HG02571 (cell line): ENCODE data around the gene PANK1.
"Not testable (repeated sequence)": the region's sequence is repeated elsewhere in the genome, so short reads cannot be mapped to it uniquely, and the experiment has no call there.

Experiments used
- ATAC-seq: cut with Tn5 transposase; IDR thresholded peaks from one replicate; pipeline ENCODE4 v1.9.1; 2021; ENCODE audit warnings: mild to moderate bottlenecking, moderate library complexity; ENCODE audit not compliant: unreplicated experiment

The PANK1 gene

DNA sequence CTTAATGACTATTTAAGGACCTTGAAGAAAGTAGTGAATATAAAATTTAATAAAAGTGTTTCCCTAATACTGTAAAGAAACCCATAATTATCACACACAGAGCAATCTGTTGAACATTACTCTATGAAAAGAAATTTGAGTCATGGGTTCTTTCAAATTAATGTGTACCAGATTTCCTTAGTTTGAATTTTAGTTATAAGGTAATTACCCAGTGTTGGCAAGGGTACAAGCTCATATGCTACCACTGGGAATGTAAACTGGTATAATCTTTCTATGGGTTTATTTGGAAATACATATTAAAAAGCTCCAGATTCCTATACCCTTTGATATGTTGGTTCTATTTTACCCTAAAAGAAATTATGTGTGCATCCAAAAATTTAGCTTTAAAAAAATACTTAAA lies 22.9 kb downstream of the PANK1 start:
- no peak for ATAC-seq

DNA sequence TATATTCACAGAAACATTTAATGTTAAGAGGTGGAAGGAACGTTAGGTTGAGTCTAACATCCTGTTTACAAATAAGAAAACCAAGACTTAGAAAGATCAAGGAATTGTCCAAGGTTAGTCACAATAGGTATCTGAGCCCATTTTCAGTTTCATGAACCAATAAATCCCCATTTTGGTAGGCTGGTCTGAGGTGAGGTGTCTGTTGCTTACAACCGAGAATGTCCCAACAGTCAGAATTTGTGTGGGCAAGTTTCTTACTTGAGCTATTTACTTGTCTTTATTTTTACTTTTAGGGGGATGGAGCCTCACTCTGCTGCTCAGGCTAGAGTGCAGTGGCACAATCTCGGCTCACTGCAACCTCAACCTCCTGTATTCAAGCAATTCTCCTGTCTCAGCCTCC lies 23.6 kb downstream of the PANK1 start:
- ATAC-seq: no peak

- ATAC-seq: not testable (repeated sequence)
These were observed 24.7 kb downstream of the PANK1 start for GRCh38 chr10:89620296-89620695.

GRCh38 chr10:89615824-89616223 lies 29.2 kb downstream of the PANK1 start:
- ATAC-seq: no peak

- ATAC-seq: no peak
These were observed 29.9 kb downstream of the PANK1 start for GRCh38 chr10:89615112-89615511.

DNA sequence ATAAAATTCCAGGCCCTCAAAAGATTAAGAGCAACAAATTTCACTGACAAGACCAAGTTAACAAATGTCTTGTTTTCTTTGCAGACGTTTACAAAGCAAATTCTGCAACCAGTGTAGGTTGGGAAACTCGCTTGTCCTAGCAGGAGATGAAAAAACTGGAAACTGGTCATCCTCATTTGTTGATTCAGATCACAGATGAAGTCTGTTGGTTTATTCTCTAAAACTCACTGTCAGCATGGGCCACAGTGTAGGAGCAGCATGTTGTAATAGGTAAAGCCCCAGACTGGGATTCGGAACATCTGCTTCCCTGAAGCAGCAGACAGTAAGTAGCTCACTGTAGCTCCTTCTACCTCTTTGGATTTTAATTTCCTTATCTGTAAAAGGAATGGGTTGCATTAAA lies 31.5 kb downstream of the PANK1 start:
- no peak for ATAC-seq

GRCh38 chr10:89611282-89611681 lies 33.8 kb downstream of the PANK1 start:
- ATAC-seq: no peak

DNA sequence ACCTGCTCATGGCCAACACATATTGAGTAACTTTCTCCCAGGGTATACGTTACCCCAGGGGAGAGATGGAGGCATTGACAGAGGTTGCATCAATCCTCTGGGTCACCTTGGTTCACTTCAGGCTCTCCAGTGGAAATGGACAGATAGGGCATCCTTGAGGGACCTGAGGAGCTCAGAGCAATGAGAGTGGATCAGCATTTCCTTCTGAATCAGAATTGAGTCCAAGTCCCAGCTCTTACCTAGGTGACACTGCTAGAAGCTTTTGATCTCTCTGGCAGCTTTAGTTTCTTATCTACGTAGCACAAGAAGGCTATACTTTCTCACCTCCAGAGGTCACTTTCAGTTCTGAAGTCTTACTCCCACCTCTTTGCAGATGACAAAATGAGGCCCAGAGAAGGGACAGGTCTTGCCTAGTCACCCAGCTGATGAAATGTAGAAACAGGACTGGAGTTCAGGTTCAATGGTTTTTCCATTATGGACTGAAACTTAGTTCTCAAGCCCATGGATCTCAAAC lies 35.2 kb downstream of the PANK1 start:
- ATAC-seq: peak; percentile 91

DNA sequence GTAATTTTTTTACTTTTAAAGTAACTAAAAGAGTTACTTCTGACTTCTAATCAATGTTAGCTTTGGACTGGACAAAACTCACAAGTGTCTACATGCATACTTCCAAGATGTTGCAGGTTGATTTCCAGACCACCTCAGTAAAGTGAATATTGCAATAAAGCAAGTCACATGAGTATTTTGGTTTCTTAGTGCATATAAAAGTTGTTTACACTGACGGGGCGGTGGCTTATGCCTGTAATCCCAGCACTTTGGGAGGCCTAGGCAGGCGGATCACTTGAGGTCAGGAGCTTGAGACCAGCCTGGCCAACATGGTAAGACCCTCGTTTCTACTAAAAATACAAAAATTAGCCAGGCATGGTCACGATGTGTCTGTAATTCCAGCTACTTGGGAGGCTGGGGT lies 40.8 kb downstream of the PANK1 start:
- ATAC-seq: no peak

DNA sequence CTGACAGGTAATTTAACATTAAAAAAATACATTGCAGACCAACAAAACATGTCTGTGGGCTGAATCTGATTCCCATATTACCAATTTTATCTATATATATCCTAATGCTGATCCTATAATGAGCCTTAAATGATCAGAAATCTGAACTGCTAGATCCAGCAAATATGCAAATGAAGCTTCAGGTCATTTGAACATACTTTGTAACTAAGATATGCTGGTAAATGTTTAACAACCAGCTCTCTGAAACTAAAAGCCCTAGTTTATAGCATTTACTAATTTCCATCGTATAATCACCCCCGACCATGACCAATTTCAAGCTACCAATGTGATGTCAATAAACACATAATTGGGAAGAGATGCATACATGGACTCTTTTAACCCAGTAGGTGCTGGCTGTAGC lies 42.1 kb downstream of the PANK1 start:
- no peak for ATAC-seq

DNA sequence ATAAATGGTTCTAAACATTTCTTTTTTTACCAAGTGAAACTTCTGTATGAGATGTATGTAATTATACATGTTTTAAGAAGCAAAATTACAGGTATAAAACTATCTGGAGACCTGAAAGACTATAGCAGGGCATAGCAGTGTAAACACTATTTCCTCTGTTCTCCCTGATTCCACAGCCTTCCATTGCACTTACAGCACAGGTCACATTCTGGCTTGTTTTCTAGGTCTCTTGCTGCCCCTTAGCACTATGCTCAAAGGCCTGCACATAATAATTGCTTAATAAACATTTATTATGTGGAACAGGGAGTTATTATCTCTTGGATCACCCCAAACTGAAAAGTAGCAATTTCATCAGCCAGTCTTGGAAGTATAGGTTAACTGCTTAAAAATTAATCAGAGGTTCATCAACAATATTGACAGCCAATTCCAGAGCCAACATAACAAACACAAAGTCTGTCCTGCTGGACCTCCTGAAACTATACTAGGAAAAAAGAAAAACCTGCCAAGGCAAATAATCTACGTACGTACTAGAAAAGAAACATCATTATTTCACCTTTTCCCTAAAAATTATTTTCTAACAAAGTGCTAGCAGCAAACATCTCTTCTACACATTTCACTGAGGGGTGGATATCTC lies 43.2 kb downstream of the PANK1 start:
- no peak for ATAC-seq

DNA sequence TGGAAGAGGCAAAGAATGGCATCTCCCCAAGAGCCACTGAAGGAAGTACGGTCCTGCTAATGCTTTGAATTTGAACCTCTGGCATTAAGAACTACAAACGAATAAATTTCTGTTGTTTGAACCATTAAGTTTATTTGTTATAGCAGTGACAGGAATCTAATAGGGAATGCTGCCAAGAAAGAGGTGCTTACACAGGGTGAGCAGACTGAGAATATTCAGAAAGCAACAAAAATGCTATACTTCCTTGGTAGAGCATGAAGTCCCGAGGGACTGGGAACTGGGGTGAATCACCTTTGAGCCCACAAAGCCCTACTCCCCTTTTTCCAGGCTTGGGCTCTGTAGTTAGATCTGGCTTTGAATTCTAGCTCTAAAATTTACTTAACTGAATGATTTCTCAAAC lies 45.0 kb downstream of the PANK1 start:
- no peak for ATAC-seq

DNA sequence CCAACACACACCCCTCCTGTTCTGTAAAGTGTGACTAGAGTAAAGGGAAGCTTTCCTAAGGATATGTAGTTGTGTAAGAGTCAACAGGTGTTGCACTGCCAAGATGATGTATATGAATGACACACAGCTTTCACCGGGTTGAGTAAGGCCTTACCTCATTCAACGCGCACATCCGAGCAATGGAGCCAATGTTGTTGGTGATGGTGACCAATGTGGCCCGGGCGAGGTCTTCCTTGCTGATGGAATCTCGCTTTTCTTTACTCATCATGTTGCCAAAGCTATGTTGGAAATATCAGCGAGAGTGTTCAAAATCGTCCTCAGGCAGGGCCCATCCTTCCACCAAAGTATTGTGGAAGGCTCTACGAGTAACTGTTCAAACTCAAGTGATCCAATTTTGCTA lies 52.0 kb downstream of the PANK1 start:
- ATAC-seq: no peak

DNA sequence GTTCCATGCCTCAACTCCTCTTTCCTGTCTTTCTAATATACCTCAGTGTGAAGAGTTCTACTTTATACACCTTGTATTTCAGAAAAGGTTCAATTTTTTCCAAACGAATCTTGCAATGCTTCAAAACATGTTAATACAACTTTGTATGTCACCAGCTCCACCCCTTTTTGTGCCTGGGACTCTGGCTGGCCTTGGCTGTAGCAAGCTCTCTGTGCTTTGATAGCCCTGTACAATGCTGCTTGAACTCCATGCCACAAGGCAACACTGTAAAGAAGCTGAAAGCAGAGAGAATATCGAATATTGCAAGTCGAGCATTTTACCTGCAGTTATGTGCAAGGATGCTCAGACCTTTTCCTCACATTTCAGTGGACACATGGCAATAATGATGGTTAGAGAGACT lies 52.5 kb downstream of the PANK1 start:
- ATAC-seq: no peak

DNA sequence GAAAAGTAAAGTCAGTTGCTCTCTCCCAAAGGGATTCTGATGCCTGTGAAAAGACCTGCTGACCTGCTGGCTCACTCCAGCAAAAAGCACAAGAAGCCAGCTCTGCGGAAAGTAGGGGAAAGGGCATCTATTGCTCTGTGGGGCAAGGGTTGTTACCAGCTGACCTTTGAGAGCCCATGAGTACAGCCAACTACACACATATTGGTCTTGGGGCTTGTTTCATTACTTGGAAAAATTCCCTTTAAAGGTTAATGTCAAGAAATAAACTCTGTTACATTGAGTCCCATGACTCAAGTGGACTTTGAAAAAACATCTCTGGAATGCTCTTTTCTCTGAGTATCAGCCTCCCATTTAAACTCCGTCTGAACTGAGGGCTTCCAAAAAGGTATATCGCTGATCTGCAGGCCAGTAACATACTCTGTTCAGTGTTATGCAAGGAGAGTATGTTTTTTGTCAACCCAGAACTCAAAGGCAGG lies 53.2 kb downstream of the PANK1 start:
- ATAC-seq: no peak

GRCh38 chr10:89591111-89591795 lies 53.8 kb downstream of the PANK1 start:
- no peak for ATAC-seq

DNA sequence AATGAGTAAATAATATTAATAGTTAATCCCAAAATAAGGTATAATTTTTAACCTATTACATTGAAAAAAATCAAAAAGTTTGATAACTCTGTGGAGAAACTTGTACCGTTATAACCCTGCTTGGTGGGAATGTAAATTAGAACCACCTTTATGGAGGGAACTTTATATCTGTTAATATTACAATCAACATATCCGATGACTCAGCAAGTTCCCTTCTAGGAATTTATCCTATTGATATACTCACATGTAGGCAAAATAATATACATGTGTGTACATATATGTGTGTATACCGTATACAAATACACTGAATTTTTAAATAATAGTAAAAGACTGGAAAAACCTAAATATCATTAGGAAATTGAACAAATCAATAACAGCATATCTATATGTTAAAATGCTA lies 54.7 kb downstream of the PANK1 start:
- no peak for ATAC-seq

- no peak for ATAC-seq
These were observed 55.8 kb downstream of the PANK1 start for GRCh38 chr10:89589101-89589720.

DNA sequence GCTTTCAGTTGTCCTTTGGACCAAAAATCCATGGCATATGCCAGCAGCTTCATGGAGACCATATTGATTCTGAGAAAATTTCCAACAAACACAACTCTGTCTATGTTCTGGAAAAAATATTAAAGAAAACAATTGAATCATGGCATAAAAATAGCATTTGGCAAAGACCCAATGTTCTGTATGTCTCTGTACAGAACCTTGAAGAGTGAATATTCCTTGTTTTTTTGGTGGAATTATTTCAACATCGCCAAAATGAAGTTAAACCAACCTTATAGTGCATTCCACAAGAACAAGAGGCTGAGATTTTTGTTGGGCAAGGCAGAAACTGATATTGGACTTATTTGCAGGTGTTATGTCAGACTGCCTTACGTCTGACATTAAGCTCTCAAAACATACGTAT lies 56.4 kb downstream of the PANK1 start:
- no peak for ATAC-seq

- ATAC-seq: no peak
These were observed 63.0 kb downstream of the PANK1 start for GRCh38 chr10:89582022-89582421.

- no peak for ATAC-seq
These were observed 64.8 kb downstream of the PANK1 start for GRCh38 chr10:89580243-89580642.

GRCh38 chr10:89576696-89577095 lies 68.3 kb downstream of the PANK1 start:
- ATAC-seq: no peak
